ENCODE data around the gene MSI2.

The MSI2 gene

GRCh38 chr17:57397402-57397801 is 141.1 kb downstream of the MSI2 start:
- Histone ChIP-seq H3K4me3 (ENCODE audit: low read length in 2 of 2) (no peak overlapping the region), H2BK5ac (ENCODE audit: low read length) (no peak overlapping the region), H3K23ac (ENCODE audit: low read depth, low read length, poor library complexity) (no peak overlapping the region), H2BK12ac (ENCODE audit: low read length) (no peak overlapping the region), H3K18ac (ENCODE audit: low read length) (no peak overlapping the region), H3K4me2 (ENCODE audit: insufficient read depth, low read length, poor library complexity, severe bottlenecking) (no peak overlapping the region), H3K4me1 (ENCODE audit: control insufficient read depth in 2 of 2, insufficient read depth in 1 of 2, low read depth in 1 of 2, low read length in 2 of 2) (peaks cover 30 to 41% of the 10 kb centered on the region in 2 donors), H4K8ac (ENCODE audit: low read depth, low read length) (no peak overlapping the region), H3K27me3 (ENCODE audit: control insufficient read depth in 3 of 3, insufficient read depth in 3 of 3, low read depth in 1 of 3, low read length in 3 of 3) (no peaks in the 10 kb centered on the region), H3K79me1 (ENCODE audit: low read depth, low read length) (no peaks in the 10 kb centered on the region), H3K27ac (replicated peaks; ENCODE audit: low read length) (no peak overlapping the region), H3K4ac (ENCODE audit: low read length) (no peak overlapping the region), H2AK5ac (ENCODE audit: low read depth, low read length) (no peak overlapping the region), H3K36me3 (replicated peaks in 1 of 2; ENCODE audit: control insufficient read depth in 2 of 2, insufficient read depth in 2 of 2, low read length in 2 of 2) (peaks cover 4 to 36% of the 10 kb centered on the region in 2 donors), H4K91ac (ENCODE audit: low read depth, low read length, poor library complexity) (no peak overlapping the region), H2BK15ac (ENCODE audit: low read length) (no peak overlapping the region), H3K9me3 (replicated peaks in 1 of 2; ENCODE audit: control insufficient read depth in 2 of 2, insufficient read depth in 1 of 2, low read depth in 1 of 2, low read length in 2 of 2) (peaks cover 4 to 26% of the 10 kb centered on the region in 2 donors), H3K14ac (ENCODE audit: low read length) (no peak overlapping the region), H3K9ac (ENCODE audit: low read depth, low read length, poor library complexity) (no peak overlapping the region), H2AFZ (ENCODE audit: low read length) (no peak overlapping the region), H2BK120ac (ENCODE audit: low read depth, low read length) (no peak overlapping the region)
- DNase-seq (ENCODE audit: low spot score): no peak
- no CpG with 5 or more reads among the region's 7 CpGs for WGBS, 2 donors (ENCODE audit: extremely low coverage in 2 of 2, insufficient read length in 2 of 2, insufficient replicate concordance in 1 of 2)

GRCh38 chr17:57399690-57400089 is 143.4 kb downstream of the MSI2 start:
- Histone ChIP-seq H3K18ac (ENCODE audit: low read length) (peak overlapping the region; percentile 66), H3K4ac (ENCODE audit: low read length) (no peak overlapping the region), H3K9me3 (replicated peaks in 1 of 2; ENCODE audit: control insufficient read depth in 2 of 2, insufficient read depth in 1 of 2, low read depth in 1 of 2, low read length in 2 of 2) (peaks cover 0 to 5% of the 10 kb centered on the region in 2 donors), H3K14ac (ENCODE audit: low read length) (no peak overlapping the region), H3K4me2 (ENCODE audit: insufficient read depth, low read length, poor library complexity, severe bottlenecking) (no peak overlapping the region), H3K4me1 (ENCODE audit: control insufficient read depth in 2 of 2, insufficient read depth in 1 of 2, low read depth in 1 of 2, low read length in 2 of 2) (peaks cover 42 to 48% of the 10 kb centered on the region in 2 donors), H4K91ac (ENCODE audit: low read depth, low read length, poor library complexity) (no peak overlapping the region), H2AK5ac (ENCODE audit: low read depth, low read length) (no peak overlapping the region), H3K27me3 (ENCODE audit: control insufficient read depth in 3 of 3, insufficient read depth in 3 of 3, low read depth in 1 of 3, low read length in 3 of 3) (no peaks in the 10 kb centered on the region), H2BK120ac (ENCODE audit: low read depth, low read length) (no peak overlapping the region), H3K4me3 (ENCODE audit: low read length in 2 of 2) (no peak overlapping the region), H3K27ac (replicated peaks; ENCODE audit: low read length) (no peak overlapping the region), H2BK15ac (ENCODE audit: low read length) (no peak overlapping the region), H3K36me3 (replicated peaks in 1 of 2; ENCODE audit: control insufficient read depth in 2 of 2, insufficient read depth in 2 of 2, low read length in 2 of 2) (peaks cover 2 to 46% of the 10 kb centered on the region in 2 donors), H3K79me1 (ENCODE audit: low read depth, low read length) (peaks cover 1% of the 10 kb centered on the region), H4K8ac (ENCODE audit: low read depth, low read length) (peak overlapping the region; percentile 4), H2AFZ (ENCODE audit: low read length) (no peak overlapping the region), H3K23ac (ENCODE audit: low read depth, low read length, poor library complexity) (no peak overlapping the region), H3K9ac (ENCODE audit: low read depth, low read length, poor library complexity) (no peak overlapping the region), H2BK5ac (ENCODE audit: low read length) (no peak overlapping the region), H2BK12ac (ENCODE audit: low read length) (no peak overlapping the region)
- DNase-seq (ENCODE audit: low spot score): no peak
- no CpG with 5 or more reads among the region's 7 CpGs for WGBS, 2 donors (ENCODE audit: extremely low coverage in 2 of 2, insufficient read length in 2 of 2, insufficient replicate concordance in 1 of 2)

- H2BK120ac ChIP-seq (ENCODE audit: low read depth, low read length): no peak overlapping the region
- H2AFZ ChIP-seq (ENCODE audit: low read length): no peak overlapping the region
- no peak overlapping the region for H2AK5ac ChIP-seq (ENCODE audit: low read depth, low read length)
- no peak overlapping the region for H3K23ac ChIP-seq (ENCODE audit: low read depth, low read length, poor library complexity)
- H3K27me3 ChIP-seq (ENCODE audit: control insufficient read depth in 3 of 3, insufficient read depth in 3 of 3, low read depth in 1 of 3, low read length in 3 of 3): no peaks in the 10 kb centered on the region
- H3K9me3 ChIP-seq (replicated peaks in 1 of 2; ENCODE audit: control insufficient read depth in 2 of 2, insufficient read depth in 1 of 2, low read depth in 1 of 2, low read length in 2 of 2): no peaks in the 10 kb centered on the region
- no peak overlapping the region for H3K4me2 ChIP-seq (ENCODE audit: insufficient read depth, low read length, poor library complexity, severe bottlenecking)
- no peak overlapping the region for H2BK12ac ChIP-seq (ENCODE audit: low read length)
- no CpG with 5 or more reads among the region's 8 CpGs for WGBS, 2 donors (ENCODE audit: extremely low coverage in 2 of 2, insufficient read length in 2 of 2, insufficient replicate concordance in 1 of 2)
- H3K9ac ChIP-seq (ENCODE audit: low read depth, low read length, poor library complexity): no peak overlapping the region
- H3K4ac ChIP-seq (ENCODE audit: low read length): no peak overlapping the region
- peaks cover 48 to 54% of the 10 kb centered on the region in 2 donors for H3K4me1 ChIP-seq (ENCODE audit: control insufficient read depth in 2 of 2, insufficient read depth in 1 of 2, low read depth in 1 of 2, low read length in 2 of 2)
- peaks cover 1% of the 10 kb centered on the region for H3K79me1 ChIP-seq (ENCODE audit: low read depth, low read length)
- H3K27ac ChIP-seq (replicated peaks; ENCODE audit: low read length): no peak overlapping the region
- no peak overlapping the region for H4K8ac ChIP-seq (ENCODE audit: low read depth, low read length)
- H3K18ac ChIP-seq (ENCODE audit: low read length): no peak overlapping the region
- H3K36me3 ChIP-seq (replicated peaks in 1 of 2; ENCODE audit: control insufficient read depth in 2 of 2, insufficient read depth in 2 of 2, low read length in 2 of 2): peaks cover 2 to 48% of the 10 kb centered on the region in 2 donors
- no peak overlapping the region for H3K4me3 ChIP-seq (ENCODE audit: low read length in 2 of 2)
- DNase-seq (ENCODE audit: low spot score): no peak
- H3K14ac ChIP-seq (ENCODE audit: low read length): no peak overlapping the region
- no peak overlapping the region for H2BK5ac ChIP-seq (ENCODE audit: low read length)
- H4K91ac ChIP-seq (ENCODE audit: low read depth, low read length, poor library complexity): no peak overlapping the region
- H2BK15ac ChIP-seq (ENCODE audit: low read length): no peak overlapping the region
Measured at GRCh38 chr17:57400648-57401047, 144.3 kb downstream of the MSI2 start.

GRCh38 chr17:57401556-57402488 is 145.5 kb downstream of the MSI2 start:
- Histone ChIP-seq H3K18ac (ENCODE audit: low read length) (peak overlapping the region; percentile 84), H2BK5ac (ENCODE audit: low read length) (no peak overlapping the region), H2AFZ (ENCODE audit: low read length) (no peak overlapping the region), H2BK120ac (ENCODE audit: low read depth, low read length) (peak overlapping the region; percentile 31), H2BK15ac (ENCODE audit: low read length) (peak overlapping the region; percentile 31), H3K23ac (ENCODE audit: low read depth, low read length, poor library complexity) (no peak overlapping the region), H3K27ac (replicated peaks; ENCODE audit: low read length) (no peak overlapping the region), H3K14ac (ENCODE audit: low read length) (no peak overlapping the region), H4K8ac (ENCODE audit: low read depth, low read length) (no peak overlapping the region), H3K4me2 (ENCODE audit: insufficient read depth, low read length, poor library complexity, severe bottlenecking) (no peak overlapping the region), H3K4me1 (ENCODE audit: control insufficient read depth in 2 of 2, insufficient read depth in 1 of 2, low read depth in 1 of 2, low read length in 2 of 2) (peaks cover 45 to 54% of the 10 kb centered on the region in 2 donors), H3K9me3 (replicated peaks in 1 of 2; ENCODE audit: control insufficient read depth in 2 of 2, insufficient read depth in 1 of 2, low read depth in 1 of 2, low read length in 2 of 2) (no peaks in the 10 kb centered on the region), H3K79me1 (ENCODE audit: low read depth, low read length) (peaks cover 1% of the 10 kb centered on the region), H3K36me3 (replicated peaks in 1 of 2; ENCODE audit: control insufficient read depth in 2 of 2, insufficient read depth in 2 of 2, low read length in 2 of 2) (peaks cover 2 to 48% of the 10 kb centered on the region in 2 donors), H3K4ac (ENCODE audit: low read length) (no peak overlapping the region), H3K9ac (ENCODE audit: low read depth, low read length, poor library complexity) (no peak overlapping the region), H3K27me3 (ENCODE audit: control insufficient read depth in 3 of 3, insufficient read depth in 3 of 3, low read depth in 1 of 3, low read length in 3 of 3) (no peaks in the 10 kb centered on the region), H2AK5ac (ENCODE audit: low read depth, low read length) (peak overlapping the region; percentile 43), H4K91ac (ENCODE audit: low read depth, low read length, poor library complexity) (no peak overlapping the region), H2BK12ac (ENCODE audit: low read length) (peak overlapping the region; percentile 51), H3K4me3 (ENCODE audit: low read length in 2 of 2) (no peak overlapping the region)
- no CpG with 5 or more reads among the region's 15 CpGs for WGBS, 2 donors (ENCODE audit: extremely low coverage in 2 of 2, insufficient read length in 2 of 2, insufficient replicate concordance in 1 of 2)
- no peak for DNase-seq (ENCODE audit: low spot score)

Data from neuronal stem cell (in vitro differentiated cells).